ENCODE measurements around the gene XPNPEP3.
"Not testable (repeated sequence)": the region's sequence is repeated elsewhere in the genome, so short reads cannot be mapped to it uniquely, and the experiment has no call there.

The XPNPEP3 gene

GRCh38 chr22:40856513-40857308, at the start of gene XPNPEP3, which contains the start of gene ST13:
XPNPEP3 (plus strand) TSS chr22:40857148; CDS start chr22:40857182, 34 bp downstream.
ST13 (minus strand) TSS chr22:40856639; CDS start chr22:40856540, 99 bp downstream.
- peak; percentile 93 for DNase-seq (ENCODE audit: low read depth)

- no peak for DNase-seq (ENCODE audit: low read depth)
Measured at GRCh38 chr22:40808018-40808841, 48.7 kb upstream of the XPNPEP3 start.

GRCh38 chr22:40813912-40814315, 43.0 kb upstream of the XPNPEP3 start:
- no peak for DNase-seq (ENCODE audit: low read depth)

GRCh38 chr22:40817737-40818136, 39.2 kb upstream of the XPNPEP3 start:
- DNase-seq (ENCODE audit: low read depth): no peak

GRCh38 chr22:40818192-40818746, 38.7 kb upstream of the XPNPEP3 start:
- no peak for DNase-seq (ENCODE audit: low read depth)

- DNase-seq (ENCODE audit: low read depth): peak; percentile 81
Measured at GRCh38 chr22:40818747-40819598, 38.0 kb upstream of the XPNPEP3 start, which contains the start of gene SLC25A17. SLC25A17 (minus strand) TSS chr22:40819346; CDS start chr22:40819248, 98 bp downstream.

- no peak for DNase-seq (ENCODE audit: low read depth)
Measured at GRCh38 chr22:40819599-40820140, 37.3 kb upstream of the XPNPEP3 start.

- no peak for DNase-seq (ENCODE audit: low read depth)
Measured at GRCh38 chr22:40823426-40823825, 33.5 kb upstream of the XPNPEP3 start.

- DNase-seq (ENCODE audit: low read depth): not testable (repeated sequence)
Measured at GRCh38 chr22:40826292-40826691, 30.7 kb upstream of the XPNPEP3 start.

- no peak for DNase-seq (ENCODE audit: low read depth)
Measured at GRCh38 chr22:40826984-40827741, 29.8 kb upstream of the XPNPEP3 start.

GRCh38 chr22:40829131-40829530, 27.8 kb upstream of the XPNPEP3 start:
- DNase-seq (ENCODE audit: low read depth): no peak

- DNase-seq (ENCODE audit: low read depth): no peak
Measured at GRCh38 chr22:40834619-40835018, 22.3 kb upstream of the XPNPEP3 start.

- DNase-seq (ENCODE audit: low read depth): no peak
Measured at GRCh38 chr22:40838486-40838885, 18.5 kb upstream of the XPNPEP3 start.

- no peak for DNase-seq (ENCODE audit: low read depth)
Measured at GRCh38 chr22:40844951-40845350, 12.0 kb upstream of the XPNPEP3 start.

- DNase-seq (ENCODE audit: low read depth): not testable (repeated sequence)
Measured at GRCh38 chr22:40845816-40846215, 11.1 kb upstream of the XPNPEP3 start.

GRCh38 chr22:40853333-40853732, 3.6 kb upstream of the XPNPEP3 start:
- no peak for DNase-seq (ENCODE audit: low read depth)

GRCh38 chr22:40853961-40854360, 3.0 kb upstream of the XPNPEP3 start:
- no peak for DNase-seq (ENCODE audit: low read depth)

- DNase-seq (ENCODE audit: low read depth): no peak
Measured at GRCh38 chr22:40855071-40855978, 1.6 kb upstream of the XPNPEP3 start.

- no peak for DNase-seq (ENCODE audit: low read depth)
Measured at GRCh38 chr22:40855979-40856512, 902 bp upstream of the XPNPEP3 start.
